Activated T-helper 17 cell treated with anti-CD3 and anti-CD28 coated beads, Interleukin-2, amount 50 U/mL, for 72 hours (primary cell): Measurements from ENCODE around the gene EDA. TPM values are rescaled to one million over a fixed set of nuclear protein-coding genes. Genes with fewer than 3 reads are reported as not detected.

Experiments used
- ATAC-seq: fragments of 150-1000 bp; cut with Tn5 transposase; replicated peaks from 2 replicates; pipeline ENCODE4 v1.10.0; 2021; ENCODE audit warnings: mild to moderate bottlenecking, moderate library complexity
- H3K27ac Mint-ChIP-seq: one replicate; pipeline ENCODE4 v1.8.0; 2022; ENCODE audit warnings: mixed read lengths
- H3K27me3 Mint-ChIP-seq: one replicate; pipeline ENCODE4 v1.8.0; 2022; ENCODE audit warnings: mixed read lengths
- H3K36me3 Mint-ChIP-seq: one replicate; pipeline ENCODE4 v1.8.0; 2022; ENCODE audit warnings: low read depth, mild to moderate bottlenecking, mixed read lengths
- H3K4me1 Mint-ChIP-seq: one replicate; pipeline ENCODE4 v1.8.0; 2022; ENCODE audit warnings: mixed read lengths
- H3K4me3 Mint-ChIP-seq: one replicate; pipeline ENCODE4 v1.8.0; 2022; ENCODE audit warnings: mild to moderate bottlenecking, mixed read lengths
- H3K9me3 Mint-ChIP-seq: one replicate; pipeline ENCODE4 v1.8.0; 2022; ENCODE audit warnings: mixed read lengths
- total RNA-seq, 2 donors: library from RNA; stranded (reverse); gene quantifications; one replicate each; pipeline ENCODE4 v1.2.3, GENCODE V29; 2022

EDA gene
- total RNA-seq, 2 donors from 2014 or later, result 2.2 to 6.5 TPM

GRCh38 chrX:70066646-70067045 lies 450.7 kb downstream of the EDA start:
- no peak overlapping the region for H3K27ac Mint-ChIP-seq
- H3K9me3 Mint-ChIP-seq, result no peaks in the 10 kb centered on the region
- no peak for ATAC-seq

DNA sequence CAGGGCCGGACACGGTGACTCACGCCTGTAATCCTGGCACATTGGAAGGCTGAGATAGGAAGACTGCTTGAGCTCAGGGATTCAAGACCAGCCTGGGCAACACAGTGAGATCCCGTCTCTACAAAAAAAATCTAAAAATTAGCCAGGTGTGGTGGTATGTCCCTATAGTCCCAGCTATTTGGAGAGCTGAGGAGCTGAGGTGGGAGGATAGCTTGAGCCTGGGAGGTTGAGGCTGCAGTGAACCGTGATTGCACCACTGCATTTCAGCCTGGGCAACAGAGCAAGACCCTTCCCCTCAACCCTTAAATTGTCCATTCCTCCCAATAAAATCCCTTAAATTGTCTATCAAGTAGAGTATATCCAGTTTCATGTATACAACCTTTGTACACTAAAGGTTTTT lies 463.4 kb downstream of the EDA start:
- H3K4me1 Mint-ChIP-seq, result no peaks in the 10 kb centered on the region
- H3K27ac Mint-ChIP-seq, result no peak overlapping the region
- H3K27me3 Mint-ChIP-seq, result no peaks in the 10 kb centered on the region
- no peaks in the 10 kb centered on the region for H3K36me3 Mint-ChIP-seq
- no peak overlapping the region for H3K4me3 Mint-ChIP-seq
- no peak for ATAC-seq
- H3K9me3 Mint-ChIP-seq, result no peaks in the 10 kb centered on the region

More at GRCh38 chrX:70066646-70067045, 450.7 kb downstream of the EDA start:
- H3K4me3 Mint-ChIP-seq, result no peak overlapping the region
- no peaks in the 10 kb centered on the region for H3K36me3 Mint-ChIP-seq
- no peaks in the 10 kb centered on the region for H3K4me1 Mint-ChIP-seq
- no peaks in the 10 kb centered on the region for H3K27me3 Mint-ChIP-seq

- Mint-ChIP-seq H3K9me3 (no peaks in the 10 kb centered on the region), H3K27me3 (no peaks in the 10 kb centered on the region), H3K4me3 (no peak overlapping the region), H3K36me3 (no peaks in the 10 kb centered on the region), H3K27ac (no peak overlapping the region), H3K4me1 (no peaks in the 10 kb centered on the region)
- ATAC-seq, result no peak
Observed at GRCh38 chrX:70079870-70080269, 464.0 kb downstream of the EDA start.

- H3K9me3 Mint-ChIP-seq, result no peaks in the 10 kb centered on the region
- H3K27me3 Mint-ChIP-seq, result no peaks in the 10 kb centered on the region
- no peak for ATAC-seq
- H3K4me1 Mint-ChIP-seq, result no peaks in the 10 kb centered on the region
- H3K36me3 Mint-ChIP-seq, result no peaks in the 10 kb centered on the region
- H3K27ac Mint-ChIP-seq, result no peak overlapping the region
- H3K4me3 Mint-ChIP-seq, result no peak overlapping the region
Observed at GRCh38 chrX:70082723-70083122, 466.8 kb downstream of the EDA start.

- Mint-ChIP-seq H3K27ac (no peak overlapping the region), H3K27me3 (peaks cover 4% of the 10 kb centered on the region), H3K9me3 (no peaks in the 10 kb centered on the region), H3K36me3 (no peaks in the 10 kb centered on the region), H3K4me3 (no peak overlapping the region), H3K4me1 (peaks cover 3% of the 10 kb centered on the region)
- ATAC-seq, result no peak
Observed at GRCh38 chrX:70084592-70085240, 468.8 kb downstream of the EDA start.

DNA sequence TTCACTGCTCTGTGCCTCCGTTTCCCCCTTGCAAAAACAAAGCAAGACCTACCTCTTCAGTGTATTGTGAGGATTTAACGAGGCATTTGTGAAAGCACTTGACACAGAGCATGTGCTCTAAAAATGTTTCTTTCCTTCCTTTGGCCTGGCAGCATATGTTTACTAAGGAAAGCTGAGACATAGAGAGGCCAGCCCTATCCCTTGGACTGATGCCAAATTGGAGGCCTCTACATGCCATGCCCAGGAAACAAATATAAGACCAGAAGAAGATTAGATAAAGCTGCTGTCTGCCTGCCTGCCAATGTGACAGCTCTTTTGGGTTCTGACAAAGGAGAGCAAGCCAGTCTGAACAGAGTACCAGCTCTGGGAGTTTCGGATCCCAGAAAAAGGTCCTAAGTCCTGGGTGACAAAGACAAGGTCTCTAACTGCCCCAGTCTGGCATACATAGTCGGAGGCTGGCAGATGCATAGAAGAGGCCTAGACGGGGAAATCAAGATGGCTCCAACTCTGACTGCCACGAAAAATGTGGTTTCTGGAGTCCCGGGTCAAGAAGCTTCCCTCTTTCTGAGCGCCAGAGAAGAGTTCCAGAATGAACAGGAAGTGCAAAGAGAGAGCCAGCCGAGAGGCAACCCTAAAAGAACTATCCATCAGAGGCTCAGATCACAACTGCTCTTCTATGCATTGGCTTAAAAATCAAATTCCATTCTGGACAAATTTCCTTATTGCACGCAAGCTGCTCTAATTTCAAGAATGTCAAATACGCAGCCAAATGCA lies 472.1 kb downstream of the EDA start:
- no peak overlapping the region for H3K4me3 Mint-ChIP-seq
- H3K4me1 Mint-ChIP-seq, result peaks cover 5% of the 10 kb centered on the region
- no peak for ATAC-seq
- H3K36me3 Mint-ChIP-seq, result no peaks in the 10 kb centered on the region
- H3K27me3 Mint-ChIP-seq, result peaks cover 4% of the 10 kb centered on the region
- H3K9me3 Mint-ChIP-seq, result no peaks in the 10 kb centered on the region
- H3K27ac Mint-ChIP-seq, result no peak overlapping the region

DNA sequence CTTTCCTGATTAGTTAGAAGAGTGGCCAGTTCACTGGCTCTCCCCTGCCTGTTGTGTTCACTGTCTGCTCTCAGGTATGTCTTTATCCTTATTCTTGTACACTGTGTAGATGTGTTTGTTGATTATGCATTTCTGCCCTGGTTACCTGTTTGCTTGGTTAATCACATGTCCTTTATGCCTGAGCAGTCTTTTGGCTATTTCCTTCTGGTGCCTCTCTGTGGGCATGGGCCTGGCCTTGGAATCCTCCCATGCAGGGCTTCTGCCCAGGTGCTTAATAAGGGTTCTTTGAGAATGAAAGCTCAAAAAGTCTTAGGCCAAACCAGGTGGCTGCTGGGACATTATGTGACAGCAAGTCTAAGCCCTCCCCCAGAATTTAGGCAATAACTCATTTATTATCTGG lies 472.8 kb downstream of the EDA start:
- Mint-ChIP-seq H3K36me3 (no peaks in the 10 kb centered on the region), H3K4me3 (no peak overlapping the region), H3K9me3 (no peaks in the 10 kb centered on the region), H3K27me3 (peaks cover 4% of the 10 kb centered on the region), H3K27ac (no peak overlapping the region), H3K4me1 (peaks cover 5% of the 10 kb centered on the region)
- no peak for ATAC-seq

Other genes with a start within 250 kb of the EDA start
- under 1 TPM; 0.32 to 0.45 TPM for gene NALF2, start 111.8 kb upstream of the EDA start, total RNA-seq